DND-41 (cell line): ENCODE data around the gene TBC1D23.

Source experiments
- ATAC-seq: fragments of 200-7000 bp; cut with Tn5 transposase; 3 replicates; pipeline ENCODE4 v1.9.1; 2021; ENCODE audit warnings: low read depth; ENCODE audit not compliant: insufficient read depth
- DNase-seq: peaks from one replicate; pipeline ENCODE4 v3.0.0-alpha.2; 2020
- H2AFZ ChIP-seq: 2 replicates; pipeline ENCODE4 v1.6.0; 2012; ENCODE audit warnings: low read depth, low read length
- H3K27ac ChIP-seq: 2 replicates; pipeline ENCODE4 v1.5.1; 2012; ENCODE audit warnings: low read length, inconsistent platforms
- H3K27me3 ChIP-seq: fragments of 200-600 bp; sonication (generic); 2 replicates; pipeline ENCODE4 v1.6.0; 2012; ENCODE audit warnings: low read length, mild to moderate bottlenecking, inconsistent platforms; ENCODE audit not compliant: insufficient read depth, poor library complexity
- H3K36me3 ChIP-seq: 2 replicates; pipeline ENCODE4 v1.5.1; 2012; ENCODE audit warnings: low read length, inconsistent platforms; ENCODE audit not compliant: insufficient read depth
- H3K4me1 ChIP-seq: 2 replicates; pipeline ENCODE4 v1.5.1; 2012; ENCODE audit warnings: mild to moderate bottlenecking, low read length; ENCODE audit not compliant: insufficient read depth
- H3K4me2 ChIP-seq: 2 replicates; pipeline ENCODE4 v1.6.0; 2012; ENCODE audit warnings: mild to moderate bottlenecking, moderate library complexity, low read length, inconsistent platforms; ENCODE audit not compliant: insufficient read depth
- H3K4me3 ChIP-seq, 2 experiments: fragments of 200-600 bp in 1 of 2; shearing (Covaris generic) in 1 of 2; 2 replicates each; pipeline ENCODE4 v1.5.1; 2012 to 2016; ENCODE audit warnings: inconsistent platforms in 2 of 2, low read length in 2 of 2, mild to moderate bottlenecking in 2 of 2, low read depth in 1 of 2, moderate library complexity in 1 of 2
- H3K79me2 ChIP-seq: 2 replicates; pipeline ENCODE4 v1.6.0; 2012; ENCODE audit warnings: low read length, inconsistent platforms; ENCODE audit not compliant: insufficient read depth
- H3K9ac ChIP-seq: 2 replicates; pipeline ENCODE4 v1.6.0; 2012; ENCODE audit warnings: low read depth, mild to moderate bottlenecking, inconsistent platforms, low read length, moderate library complexity
- H3K9me3 ChIP-seq: 2 replicates; pipeline ENCODE4 v1.5.1; 2012; ENCODE audit warnings: low read length, moderate library complexity, mild to moderate bottlenecking, inconsistent platforms; ENCODE audit not compliant: insufficient read depth, severe bottlenecking
- H4K20me1 ChIP-seq: 2 replicates; pipeline ENCODE4 v1.6.0; 2012; ENCODE audit warnings: low read length; ENCODE audit not compliant: insufficient read depth
- CTCF ChIP-seq: IDR thresholded peaks from 2 replicates; pipeline ENCODE4 v1.5.1; 2012; ENCODE audit warnings: borderline replicate concordance, low read length, moderate library complexity, mild to moderate bottlenecking; ENCODE audit not compliant: poor library complexity, severe bottlenecking; ENCODE audit errors: extremely low read depth
- EZH2 ChIP-seq: IDR thresholded peaks from 3 replicates; pipeline ENCODE4 v1.6.1; 2012; ENCODE audit warnings: borderline replicate concordance, low read depth, mild to moderate bottlenecking, moderate library complexity, low read length, inconsistent platforms; ENCODE audit not compliant: severe bottlenecking

Gene TBC1D23

GRCh38 chr3:100216713-100217112 lies 44.1 kb upstream of the TBC1D23 start:
- no peak for DNase-seq
- no peak overlapping the region for H2AFZ ChIP-seq
- no peak overlapping the region for H3K4me2 ChIP-seq
- H3K79me2 ChIP-seq = no peaks in the 10 kb centered on the region
- H4K20me1 ChIP-seq = no peaks in the 10 kb centered on the region
- no peak overlapping the region for H3K4me3 ChIP-seq
- H3K27ac ChIP-seq = no peak overlapping the region
- no peaks in the 10 kb centered on the region for H3K36me3 ChIP-seq
- no peak overlapping the region for H3K9ac ChIP-seq
- no peaks in the 10 kb centered on the region for H3K4me1 ChIP-seq
- no peak for ATAC-seq
- H3K9me3 ChIP-seq = no peaks in the 10 kb centered on the region
- no peak for TF ChIP-seq EZH2
- no peak for TF ChIP-seq CTCF
- no peaks in the 10 kb centered on the region for H3K27me3 ChIP-seq

- Histone ChIP-seq H3K4me2 (no peak overlapping the region), H3K36me3 (no peaks in the 10 kb centered on the region), H4K20me1 (no peaks in the 10 kb centered on the region), H3K9ac (no peak overlapping the region), H3K79me2 (no peaks in the 10 kb centered on the region), H3K4me3 (no peak overlapping the region), H2AFZ (no peak overlapping the region), H3K9me3 (no peaks in the 10 kb centered on the region), H3K27me3 (no peaks in the 10 kb centered on the region), H3K4me1 (no peaks in the 10 kb centered on the region), H3K27ac (no peak overlapping the region)
- ATAC-seq (peak; percentile 54; the same call in 1 of the 3 replicates), DNase-seq (no peak)
- TF ChIP-seq CTCF (no peak), EZH2 (no peak)
Measured at GRCh38 chr3:100221159-100221558, 39.6 kb upstream of the TBC1D23 start.

DNA sequence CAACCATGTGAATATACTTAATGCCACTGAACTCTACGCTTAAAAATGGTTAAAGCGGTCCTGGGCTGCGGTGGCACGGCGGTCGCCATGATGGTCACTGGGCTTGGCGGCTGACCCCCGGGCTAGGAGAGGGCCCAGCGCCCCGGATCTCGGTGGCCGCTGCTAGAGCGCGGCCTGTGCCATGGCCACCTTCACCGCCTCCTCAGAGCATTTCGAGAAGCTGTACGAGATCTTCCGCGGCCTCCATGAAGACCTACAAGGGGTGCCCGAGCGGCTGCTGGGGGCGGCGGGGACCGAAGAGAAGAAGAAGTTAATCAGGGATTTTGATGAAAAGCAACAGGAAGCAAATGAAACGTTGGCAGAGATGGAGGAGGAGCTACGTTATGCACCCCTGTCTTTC lies 35.6 kb upstream of the TBC1D23 start:
- no peaks in the 10 kb centered on the region for H4K20me1 ChIP-seq
- no peak overlapping the region for H3K4me3 ChIP-seq
- H3K4me2 ChIP-seq = no peak overlapping the region
- no peaks in the 10 kb centered on the region for H3K36me3 ChIP-seq
- no peak for ATAC-seq
- H3K27ac ChIP-seq = no peak overlapping the region
- H3K27me3 ChIP-seq = no peaks in the 10 kb centered on the region
- DNase-seq = no peak
- TF ChIP-seq EZH2 = no peak
- no peak for TF ChIP-seq CTCF
- H2AFZ ChIP-seq = no peak overlapping the region
- no peak overlapping the region for H3K9ac ChIP-seq
- H3K9me3 ChIP-seq = no peaks in the 10 kb centered on the region
- no peaks in the 10 kb centered on the region for H3K79me2 ChIP-seq
- no peaks in the 10 kb centered on the region for H3K4me1 ChIP-seq

DNA sequence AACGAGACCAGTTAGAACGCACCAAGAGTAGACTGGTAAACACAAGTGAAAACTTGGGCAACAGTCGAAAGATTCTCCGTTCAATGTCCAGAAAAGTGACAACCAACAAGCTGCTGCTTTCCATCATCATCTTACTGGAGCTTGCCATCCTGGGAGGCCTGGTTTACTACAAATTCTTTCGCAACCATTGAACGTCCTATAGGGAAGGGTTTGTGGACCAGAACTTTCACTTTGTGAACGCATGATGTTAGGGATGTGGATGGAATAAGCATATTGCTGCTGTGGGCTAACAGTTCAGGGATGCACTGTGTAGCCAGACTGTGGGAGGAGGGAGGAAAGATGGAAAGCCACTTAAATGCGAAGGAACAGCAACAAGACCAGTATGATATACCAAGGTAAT lies 34.9 kb upstream of the TBC1D23 start:
- no peaks in the 10 kb centered on the region for H3K27me3 ChIP-seq
- no peak overlapping the region for H3K27ac ChIP-seq
- TF ChIP-seq CTCF (no peak), EZH2 (no peak)
- H3K4me1 ChIP-seq = no peaks in the 10 kb centered on the region
- DNase-seq = no peak
- H3K36me3 ChIP-seq = no peaks in the 10 kb centered on the region
- H3K9ac ChIP-seq = no peak overlapping the region
- H2AFZ ChIP-seq = no peak overlapping the region
- ATAC-seq = no peak
- no peaks in the 10 kb centered on the region for H3K9me3 ChIP-seq
- H3K4me2 ChIP-seq = no peak overlapping the region
- no peaks in the 10 kb centered on the region for H4K20me1 ChIP-seq
- H3K79me2 ChIP-seq = no peaks in the 10 kb centered on the region
- H3K4me3 ChIP-seq = no peak overlapping the region
